Head of caudate nucleus (tissue), 42 donors: ENCODE results near the gene KRTAP4-4.
"Not testable (repeated sequence)": the region's sequence is repeated elsewhere in the genome, so short reads cannot be mapped to it uniquely, and the experiment has no call there.

Experiments used
- DNase-seq, 42 donors: peaks; one replicate each; pipeline versions ENCODE4 v3.0.0 to v3.0.0-alpha.2; 2020 to 2021; ENCODE audit warnings: mixed read lengths in 7 of 42
- intact Hi-C: fragments of 100-400 bp; cut with DNase I; formaldehyde crosslinking; loops from one replicate; pipeline ENCODE4 v1.15.0; 2022

Gene KRTAP4-4

GRCh38 chr17:41150026-41150425 is 10.5 kb downstream of the KRTAP4-4 start:
- no peak for DNase-seq
- intact Hi-C loops, result no loop called here

GRCh38 chr17:41149652-41149985 is 10.9 kb downstream of the KRTAP4-4 start, which contains the start of gene KRTAP4-5:
KRTAP4-5 (minus strand) TSS chr17:41149825; CDS start chr17:41149767, 58 bp downstream.
- intact Hi-C loops, result no loop called here
- DNase-seq, result no peak

GRCh38 chr17:41148971-41149651 is 11.4 kb downstream of the KRTAP4-4 start:
- DNase-seq, intact Hi-C loops: not testable (repeated sequence)

DNA sequence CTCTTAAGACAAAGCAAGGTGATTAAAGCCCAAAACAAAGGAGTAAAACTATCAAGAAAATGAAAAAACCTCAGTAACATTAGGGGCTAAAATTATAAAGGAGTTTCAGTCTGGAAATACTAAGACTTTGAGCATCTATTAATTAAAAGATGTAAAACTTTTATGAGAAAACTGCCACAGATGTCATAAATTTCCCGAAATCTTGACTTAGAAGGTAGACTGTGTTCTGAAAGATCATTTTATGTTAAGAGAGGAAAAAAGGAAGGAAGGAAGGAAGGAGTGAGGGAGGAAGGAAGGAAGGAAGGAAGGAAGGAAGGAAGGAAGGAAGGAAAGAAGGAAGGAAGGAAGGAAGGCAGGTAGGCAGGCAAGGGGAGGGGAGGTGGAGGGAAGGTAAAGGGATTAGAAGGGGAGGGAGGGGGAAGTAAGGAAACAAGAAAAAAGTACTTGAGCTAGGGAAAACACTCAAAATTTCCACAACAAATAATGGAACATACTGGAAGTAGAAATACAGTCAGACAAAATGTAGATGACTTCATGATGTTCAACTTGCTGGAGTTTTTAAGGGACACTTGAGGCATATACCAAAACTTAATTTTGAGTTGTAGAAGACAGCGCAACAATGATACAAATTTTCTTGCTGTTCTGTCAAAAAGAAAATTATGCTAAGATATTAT is 12.9 kb downstream of the KRTAP4-4 start:
- DNase-seq, result no peak
- intact Hi-C loops, result no loop called here

- no peak for DNase-seq
- intact Hi-C loops, result no loop called here
These were observed 15.3 kb downstream of the KRTAP4-4 start for GRCh38 chr17:41145261-41145660.

DNA sequence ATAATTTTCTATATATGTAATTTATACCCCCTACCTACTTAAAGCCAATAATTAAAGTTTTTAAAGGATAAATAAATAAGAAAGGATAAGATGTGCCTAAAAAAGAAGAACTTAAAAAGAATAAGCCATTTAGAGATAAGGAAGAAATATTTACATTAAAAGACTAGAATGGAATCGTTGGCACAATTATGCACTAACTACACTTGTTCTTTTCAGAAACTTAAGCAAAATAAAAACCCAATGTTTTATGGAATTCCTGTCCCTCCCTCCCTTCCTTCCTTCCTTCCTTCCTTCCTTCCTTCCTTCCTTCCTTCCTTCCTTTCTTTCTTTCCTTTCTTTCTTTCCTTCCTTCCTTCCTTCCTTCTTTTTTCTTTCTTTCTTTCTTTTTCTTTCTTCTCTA is 15.7 kb downstream of the KRTAP4-4 start:
- intact Hi-C loops, result no loop called here

DNA sequence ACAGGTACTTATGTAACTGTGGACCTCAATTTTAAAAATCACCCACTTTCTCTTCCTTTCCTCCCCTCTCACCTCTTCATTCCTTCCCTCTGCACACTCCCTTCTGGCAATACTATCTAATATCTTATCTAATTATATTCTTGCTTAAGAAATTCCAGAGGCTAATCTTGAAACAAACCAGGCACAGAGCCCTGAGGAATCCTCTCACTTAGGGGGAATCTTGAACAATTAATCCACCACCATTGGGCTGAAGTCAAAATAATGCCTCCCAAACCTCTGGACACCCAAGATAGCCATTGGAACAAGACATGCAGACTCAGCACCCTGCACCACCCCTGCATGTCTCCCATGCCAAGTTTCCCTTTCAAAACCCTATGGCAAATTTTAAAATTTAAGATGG is 19.2 kb downstream of the KRTAP4-4 start:
- DNase-seq, result no peak

More for the DNA sequence above, 15.7 kb downstream of the KRTAP4-4 start:
- no peak for DNase-seq

DNA sequence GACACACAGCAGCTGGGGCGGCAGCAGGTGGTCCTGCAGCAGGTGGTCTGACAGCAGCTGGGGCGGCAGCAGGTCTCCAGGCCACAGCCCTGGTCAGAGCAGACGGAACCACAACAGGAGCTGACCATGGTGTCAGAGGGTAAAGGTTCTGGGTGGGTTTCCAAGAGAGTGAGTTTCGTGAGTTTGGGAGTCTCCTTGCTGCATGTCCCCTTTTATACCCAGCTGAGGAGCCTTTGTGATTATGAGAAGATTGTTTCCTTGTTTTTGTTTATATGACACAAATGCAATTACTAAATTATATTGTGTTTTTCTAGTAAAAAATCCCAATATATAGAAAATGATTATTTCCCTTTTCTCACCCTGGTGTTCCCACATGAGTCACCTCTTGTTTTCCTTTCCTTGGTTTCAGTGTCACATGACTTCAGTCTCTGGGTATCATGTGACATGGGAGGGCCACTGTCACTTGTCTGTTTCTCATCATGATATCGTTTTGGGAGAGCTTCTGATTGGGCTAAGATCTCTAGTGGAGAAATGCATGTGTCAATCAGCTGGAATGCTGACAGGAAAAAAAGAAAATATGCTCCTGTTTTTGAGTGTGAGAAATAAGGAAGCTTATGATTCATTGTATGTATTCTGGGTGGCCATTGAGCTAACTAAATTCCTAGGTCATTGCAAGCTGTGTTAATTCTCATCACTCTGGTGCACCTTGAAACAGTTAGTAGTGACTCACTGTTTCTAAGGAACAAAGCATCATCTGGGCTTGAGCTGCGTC is 20.0 kb downstream of the KRTAP4-4 start, which contains the start of gene KRTAP4-6:
Gene KRTAP4-6 (minus strand): TSS at position 185 of the 772 bp plus-strand sequence. CDS start 57 bp downstream, at position 128.
- intact Hi-C loops, result no loop called here
- no peak for DNase-seq

More for the DNA sequence above, 19.2 kb downstream of the KRTAP4-4 start:
- intact Hi-C loops, result no loop called here

DNA sequence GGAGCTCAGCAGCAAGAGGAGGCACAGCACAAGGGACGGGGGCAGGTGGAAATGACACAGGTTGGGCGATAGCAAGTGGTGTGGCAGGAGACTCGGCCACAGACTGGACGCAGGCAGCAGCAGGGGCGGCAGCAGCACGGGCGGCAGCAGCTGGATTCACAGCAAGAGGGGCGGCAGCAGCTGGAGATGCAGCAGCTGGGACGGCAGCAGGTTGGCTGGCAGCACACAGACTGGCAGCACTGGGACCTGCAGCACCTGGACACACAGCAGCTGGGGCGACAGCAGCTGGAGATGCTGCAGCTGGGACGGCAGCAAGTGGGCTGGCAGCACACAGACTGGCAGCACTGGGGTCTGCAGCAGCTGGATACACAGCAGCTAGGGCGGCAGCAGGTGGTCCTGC is 20.7 kb downstream of the KRTAP4-4 start:
- intact Hi-C loops, DNase-seq: not testable (repeated sequence)

GRCh38 chr17:41133880-41134735 is 26.4 kb downstream of the KRTAP4-4 start:
- intact Hi-C loops, result no loop called here
- DNase-seq, result no peak

- intact Hi-C loops, result no loop called here
- no peak for DNase-seq
These were observed 28.6 kb downstream of the KRTAP4-4 start for GRCh38 chr17:41131979-41132378.

DNA sequence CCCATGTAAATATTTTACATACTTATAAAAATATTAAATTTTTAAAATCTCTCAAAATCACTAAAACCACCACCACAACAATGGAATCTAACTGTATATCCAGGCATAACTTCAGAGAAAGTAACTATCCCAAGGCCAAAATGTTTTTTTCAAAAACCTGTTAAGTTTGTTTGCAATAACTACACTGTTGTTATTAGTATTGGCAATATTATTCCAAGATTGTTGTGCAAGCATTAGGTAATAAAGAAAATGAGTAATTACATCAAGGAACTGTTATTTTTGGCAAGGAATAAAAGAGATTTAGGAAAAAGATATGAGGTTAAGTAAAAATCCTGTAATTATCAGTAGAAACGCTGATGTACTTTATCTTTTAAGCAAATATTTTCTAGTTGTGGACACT is 33.2 kb downstream of the KRTAP4-4 start:
- no peak for DNase-seq
- intact Hi-C loops, result no loop called here

- intact Hi-C loops, result no loop called here
These were observed 34.1 kb downstream of the KRTAP4-4 start for GRCh38 chr17:41126412-41126811.

GRCh38 chr17:41125064-41125463 is 35.5 kb downstream of the KRTAP4-4 start:
- no peak for DNase-seq
- intact Hi-C loops, result no loop called here

More at GRCh38 chr17:41126412-41126811, 34.1 kb downstream of the KRTAP4-4 start:
- no peak for DNase-seq

DNA sequence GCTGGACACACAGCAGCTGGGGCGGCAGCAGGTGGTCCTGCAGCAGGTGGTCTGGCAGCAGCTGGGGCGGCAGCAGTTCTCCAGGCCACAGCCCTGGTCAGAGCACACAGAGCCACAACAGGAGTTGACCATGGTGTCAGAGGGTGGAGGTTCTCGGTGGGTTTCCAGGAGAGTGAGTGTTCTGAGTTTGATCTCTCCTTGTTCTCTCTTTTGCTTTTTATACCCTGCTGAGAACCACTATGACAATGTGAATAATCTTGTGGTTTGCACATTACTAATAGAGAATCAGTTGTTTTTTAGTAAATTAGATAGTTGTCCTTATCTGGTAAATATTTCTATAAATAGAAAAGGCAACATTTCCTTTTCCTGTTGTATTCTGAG is 36.6 kb downstream of the KRTAP4-4 start, which contains the start of gene KRTAP4-12:
Gene KRTAP4-12 (minus strand): TSS at position 192 of the 381 bp plus-strand sequence. CDS start 60 bp downstream, at position 132.
- intact Hi-C loops, DNase-seq: not testable (repeated sequence)

DNA sequence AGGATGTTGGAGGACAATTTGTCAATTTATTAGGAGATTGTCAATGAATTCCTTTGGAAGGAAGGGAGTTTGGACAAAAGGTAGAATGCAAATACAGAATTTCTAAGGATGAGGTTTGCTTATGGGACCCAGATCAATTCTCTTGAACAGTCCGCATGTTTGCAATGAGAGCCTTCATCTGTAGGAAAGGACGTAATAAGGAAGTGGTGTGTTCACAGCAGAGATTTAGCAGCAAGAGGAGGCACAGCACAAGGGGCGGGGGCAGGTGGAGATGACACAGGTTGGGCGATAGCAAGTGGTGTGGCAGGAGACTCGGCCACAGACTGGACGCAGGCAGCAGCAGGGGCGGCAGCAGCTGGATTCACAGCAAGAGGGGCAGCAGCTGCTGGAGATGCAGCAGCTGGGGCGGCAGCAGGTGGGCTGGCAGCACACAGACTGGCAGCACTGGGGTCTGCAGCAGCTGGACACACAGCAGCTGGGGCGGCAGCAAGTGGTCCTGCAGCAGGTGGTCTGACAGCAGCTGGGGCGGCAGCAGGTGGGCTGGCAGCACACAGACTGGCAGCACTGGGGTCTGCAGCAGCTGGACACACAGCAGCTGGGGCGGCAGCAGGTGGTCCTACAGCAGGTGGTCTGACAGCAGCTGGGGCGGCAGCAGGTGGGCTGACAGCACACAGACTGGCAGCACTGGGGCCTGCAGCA is 37.1 kb downstream of the KRTAP4-4 start:
- DNase-seq, result not testable (repeated sequence)

GRCh38 chr17:41121742-41122141 is 38.8 kb downstream of the KRTAP4-4 start:
- intact Hi-C loops, result no loop called here

More for the DNA sequence above, 37.1 kb downstream of the KRTAP4-4 start:
- intact Hi-C loops, result not testable (repeated sequence)

More at GRCh38 chr17:41121742-41122141, 38.8 kb downstream of the KRTAP4-4 start:
- DNase-seq, result no peak
